Nephron (organoid): ENCODE results near the gene HLA-F.

Experiments used
- H3K27ac Mint-ChIP-seq, 3 experiments: 2 replicates each; pipeline ENCODE4 v1.8.0; 2020; ENCODE audit warnings: mixed read lengths in 3 of 3, mild to moderate bottlenecking in 2 of 3, moderate library complexity in 1 of 3
- H3K27me3 Mint-ChIP-seq: 2 replicates; pipeline ENCODE4 v1.8.0; 2021; ENCODE audit warnings: low read depth, mild to moderate bottlenecking, moderate library complexity, mixed read lengths
- H3K36me3 Mint-ChIP-seq: 2 replicates; pipeline ENCODE4 v1.8.0; 2020; ENCODE audit warnings: low read depth, mixed read lengths
- H3K4me1 Mint-ChIP-seq: 2 replicates; pipeline ENCODE4 v1.8.0; 2020; ENCODE audit warnings: mixed read lengths
- H3K4me3 Mint-ChIP-seq, 3 experiments: 2 replicates each; pipeline ENCODE4 v1.8.0; 2020; ENCODE audit warnings: mild to moderate bottlenecking in 3 of 3, mixed read lengths in 3 of 3, moderate library complexity in 2 of 3
- H3K9me3 Mint-ChIP-seq: 2 replicates; pipeline ENCODE4 v1.8.0; 2020; ENCODE audit warnings: mixed read lengths
- CTCF ChIP-seq, 3 experiments: fragments of 200-600 bp; sonication (generic); IDR thresholded peaks; one replicate each; pipeline ENCODE4 v1.5.0; 2021; ENCODE audit warnings: antibody characterized with exemption in 3 of 3; ENCODE audit not compliant: unreplicated experiment in 3 of 3

The HLA-F gene

GRCh38 chr6:29750709-29751108 is 27.5 kb downstream of the HLA-F start:
- Mint-ChIP-seq H3K27me3 (peaks cover 77% of the 10 kb centered on the region), H3K4me1 (peaks cover 10% of the 10 kb centered on the region), H3K9me3 (peaks cover 4% of the 10 kb centered on the region), H3K36me3 (no peaks in the 10 kb centered on the region), H3K27ac (no peak overlapping the region), H3K4me3 (peak overlapping the region; percentile 55 to 95 (median 64))
- TF ChIP-seq CTCF (IDR thresholded peaks at IDR 0.05; ENCODE audit: unreplicated experiment in 3 of 3) = no peak

DNA sequence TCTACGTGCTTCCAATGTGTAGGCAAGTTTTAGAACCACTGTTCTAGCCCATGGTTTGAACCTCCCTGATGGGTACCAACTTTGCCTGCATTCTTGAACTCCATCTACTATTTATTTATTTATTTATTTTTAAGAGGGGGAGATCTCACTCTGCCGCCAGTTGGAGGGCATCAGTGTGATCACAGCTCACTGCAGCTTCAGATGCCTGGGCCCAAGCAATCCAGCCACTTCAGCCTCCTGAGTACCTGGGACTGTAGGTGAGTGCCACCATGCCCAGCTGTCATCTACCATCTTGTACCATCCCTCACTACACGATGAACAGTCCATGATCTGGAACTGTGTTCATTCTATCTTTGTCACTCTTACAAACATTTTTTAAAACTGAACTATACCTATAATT is 28.2 kb downstream of the HLA-F start:
- Mint-ChIP-seq H3K27me3 (peaks cover 77% of the 10 kb centered on the region), H3K4me3 (peak overlapping the region; percentile 93 to 95 (median 93)), H3K36me3 (no peaks in the 10 kb centered on the region), H3K27ac (no peak overlapping the region), H3K9me3 (peaks cover 3% of the 10 kb centered on the region), H3K4me1 (peaks cover 10% of the 10 kb centered on the region)
- TF ChIP-seq CTCF (IDR thresholded peaks at IDR 0.05; ENCODE audit: unreplicated experiment in 3 of 3) = no peak

DNA sequence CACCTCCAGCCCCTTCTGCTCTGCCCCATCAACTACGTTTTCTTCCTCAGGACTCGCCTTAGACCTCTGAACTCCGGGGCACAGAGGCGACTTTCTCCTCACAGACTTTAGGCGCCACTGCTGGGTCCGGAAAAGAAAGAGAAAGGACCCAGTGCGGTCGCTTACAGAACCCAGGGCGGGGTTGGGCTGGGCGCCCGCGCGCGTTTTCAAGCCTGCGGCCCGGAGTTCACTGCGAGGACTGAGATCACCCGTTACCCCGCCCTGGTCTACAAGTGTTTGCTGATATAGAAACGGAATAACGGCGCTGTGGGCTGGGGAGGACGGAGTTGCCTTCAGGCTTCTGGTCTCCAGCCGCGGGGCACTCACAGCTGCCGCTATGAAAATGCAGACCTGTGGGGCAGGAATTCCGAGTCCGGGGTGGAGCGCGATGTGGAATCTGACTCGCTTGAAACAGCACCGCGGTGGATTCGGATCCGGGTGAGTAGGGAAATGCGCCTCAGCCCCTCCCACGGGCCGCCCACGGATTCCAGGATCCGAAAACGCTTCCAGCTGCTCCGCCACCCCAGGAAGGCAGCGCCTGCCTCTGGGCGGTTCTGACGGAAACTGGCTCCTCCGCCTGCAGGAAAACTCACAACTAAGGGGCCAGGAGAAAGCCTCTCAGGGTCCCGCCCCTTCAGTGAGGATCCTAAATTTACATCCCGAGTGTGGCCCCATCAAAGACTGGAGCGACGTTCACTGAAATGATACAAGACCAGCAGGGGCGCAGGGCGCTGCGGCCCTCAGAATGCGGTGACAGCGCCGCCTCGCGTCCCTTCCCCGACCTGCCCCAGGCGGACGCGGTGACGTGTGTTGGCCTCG is 29.4 kb downstream of the HLA-F start:
- Mint-ChIP-seq H3K9me3 (no peaks in the 10 kb centered on the region), H3K4me3 (peak overlapping the region; percentile 93 to 95 (median 93)), H3K4me1 (peaks cover 10% of the 10 kb centered on the region)

DNA sequence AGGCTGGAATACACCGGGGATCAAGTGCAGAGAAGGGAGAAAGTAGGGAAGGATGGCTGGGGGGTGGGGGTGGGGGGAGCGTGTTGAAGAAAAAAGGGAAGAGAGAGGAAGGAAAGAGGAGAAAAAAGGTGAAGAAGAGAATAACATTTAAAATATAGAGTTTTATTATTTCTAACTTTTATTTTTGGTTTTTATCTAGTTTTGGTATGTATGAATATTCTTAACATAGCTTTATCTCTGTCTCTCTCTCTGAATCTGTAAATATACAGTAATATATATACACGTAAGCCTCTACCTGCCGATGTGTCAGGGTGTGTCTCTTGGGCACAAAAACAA is 30.0 kb downstream of the HLA-F start:
- H3K27ac Mint-ChIP-seq = peak overlapping the region; percentile 59 to 82 (median 71)
- H3K9me3 Mint-ChIP-seq = no peaks in the 10 kb centered on the region
- H3K4me3 Mint-ChIP-seq = peak overlapping the region; percentile 93 to 95 (median 93)
- peaks cover 66% of the 10 kb centered on the region for H3K27me3 Mint-ChIP-seq
- H3K4me1 Mint-ChIP-seq = peaks cover 10% of the 10 kb centered on the region
- H3K36me3 Mint-ChIP-seq = no peaks in the 10 kb centered on the region
- TF ChIP-seq CTCF (IDR thresholded peaks at IDR 0.05; ENCODE audit: unreplicated experiment in 3 of 3) = no peak

More for the DNA sequence above, 29.4 kb downstream of the HLA-F start:
- H3K27ac Mint-ChIP-seq = peak overlapping the region; percentile 59 to 82 (median 71)
- H3K36me3 Mint-ChIP-seq = no peaks in the 10 kb centered on the region
- TF ChIP-seq CTCF (IDR thresholded peaks at IDR 0.05; ENCODE audit: unreplicated experiment in 3 of 3) = peak; percentile 90 to 94 (median 90)
- peaks cover 71% of the 10 kb centered on the region for H3K27me3 Mint-ChIP-seq

- H3K4me3 Mint-ChIP-seq = no peak overlapping the region
- peaks cover 45% of the 10 kb centered on the region for H3K27me3 Mint-ChIP-seq
- peaks cover 10% of the 10 kb centered on the region for H3K4me1 Mint-ChIP-seq
- no peak for TF ChIP-seq CTCF (IDR thresholded peaks at IDR 0.05; ENCODE audit: unreplicated experiment in 3 of 3)
- H3K9me3 Mint-ChIP-seq = no peaks in the 10 kb centered on the region
- H3K27ac Mint-ChIP-seq = no peak overlapping the region
- H3K36me3 Mint-ChIP-seq = no peaks in the 10 kb centered on the region
These were observed 32.1 kb downstream of the HLA-F start for GRCh38 chr6:29755295-29755871.
